Measurements from ENCODE around the gene SERPINE1. TPM values are rescaled to one million over a fixed set of nuclear protein-coding genes. Genes with fewer than 3 reads are reported as not detected.

SERPINE1 gene
- polyA plus RNA-seq, 3 donors from 2014 or later = 1.4 to 1.5 TPM; not detected in 1

GRCh38 chr7:101159696-101160674, 33.1 kb downstream of the SERPINE1 start:
- Mint-ChIP-seq H3K9me3 (peaks cover 0 to 2% (median 0%) of the 10 kb centered on the region in 6 donors), H3K36me3 (peaks cover 0 to 5% (median 0%) of the 10 kb centered on the region in 3 donors), H3K4me1 (peaks cover 13% of the 10 kb centered on the region in 2 donors), H3K27me3 (ENCODE audit: low read depth in 3 of 3) (peaks cover 9 to 17% (median 15%) of the 10 kb centered on the region in 3 donors), H3K27ac (no peak overlapping the region), H3K4me3 (no peak overlapping the region)
- DNase-seq = no peak

- H3K9me3 Mint-ChIP-seq = peaks cover 0 to 2% (median 0%) of the 10 kb centered on the region in 6 donors
- no peak for DNase-seq
- peaks cover 13 to 15% of the 10 kb centered on the region in 2 donors for H3K4me1 Mint-ChIP-seq
- H3K4me3 Mint-ChIP-seq = peak overlapping the region in 2 of 5 donors; percentile 21 to 38
- peaks cover 0 to 5% (median 0%) of the 10 kb centered on the region in 3 donors for H3K36me3 Mint-ChIP-seq
- peaks cover 15 to 26% (median 23%) of the 10 kb centered on the region in 3 donors for H3K27me3 Mint-ChIP-seq (ENCODE audit: low read depth in 3 of 3)
- H3K27ac Mint-ChIP-seq = no peak overlapping the region
Observed at GRCh38 chr7:101160910-101161309, 34.0 kb downstream of the SERPINE1 start.

GRCh38 chr7:101161692-101162471, 35.0 kb downstream of the SERPINE1 start:
- Mint-ChIP-seq H3K4me3 (peak overlapping the region; percentile 67 to 80 (median 76)), H3K27me3 (ENCODE audit: low read depth in 3 of 3) (peaks cover 19 to 32% (median 29%) of the 10 kb centered on the region in 3 donors), H3K36me3 (peaks cover 0 to 5% (median 0%) of the 10 kb centered on the region in 3 donors), H3K27ac (no peak overlapping the region), H3K4me1 (peaks cover 15 to 16% of the 10 kb centered on the region in 2 donors), H3K9me3 (peaks cover 0 to 2% (median 0%) of the 10 kb centered on the region in 6 donors)
- DNase-seq = no peak

GRCh38 chr7:101162551-101163278, 35.8 kb downstream of the SERPINE1 start:
- peaks cover 0 to 4% (median 0%) of the 10 kb centered on the region in 6 donors for H3K9me3 Mint-ChIP-seq
- peaks cover 0 to 5% (median 0%) of the 10 kb centered on the region in 3 donors for H3K36me3 Mint-ChIP-seq
- DNase-seq = no peak
- peaks cover 15 to 16% of the 10 kb centered on the region in 2 donors for H3K4me1 Mint-ChIP-seq
- H3K4me3 Mint-ChIP-seq = peak overlapping the region; percentile 67 to 80 (median 76)
- no peak overlapping the region for H3K27ac Mint-ChIP-seq
- H3K27me3 Mint-ChIP-seq (ENCODE audit: low read depth in 3 of 3) = peaks cover 26 to 39% (median 36%) of the 10 kb centered on the region in 3 donors

GRCh38 chr7:101163279-101164070, 36.6 kb downstream of the SERPINE1 start:
- Mint-ChIP-seq H3K36me3 (peaks cover 0 to 1% (median 0%) of the 10 kb centered on the region in 3 donors), H3K27ac (no peak overlapping the region), H3K27me3 (ENCODE audit: low read depth in 3 of 3) (peaks cover 30 to 45% (median 42%) of the 10 kb centered on the region in 3 donors), H3K9me3 (peaks cover 0 to 4% (median 0%) of the 10 kb centered on the region in 6 donors), H3K4me3 (peak overlapping the region; percentile 62 to 79 (median 72)), H3K4me1 (peaks cover 15 to 17% of the 10 kb centered on the region in 2 donors)
- no peak for DNase-seq

- Mint-ChIP-seq H3K27ac (no peak overlapping the region), H3K4me1 (peaks cover 18 to 20% of the 10 kb centered on the region in 2 donors), H3K4me3 (peak overlapping the region in 2 of 5 donors; percentile 21 to 33), H3K27me3 (ENCODE audit: low read depth in 3 of 3) (peaks cover 32 to 49% (median 46%) of the 10 kb centered on the region in 3 donors), H3K9me3 (peaks cover 0 to 4% (median 0%) of the 10 kb centered on the region in 6 donors), H3K36me3 (no peaks in the 10 kb centered on the region)
- DNase-seq = no peak
Observed at GRCh38 chr7:101164071-101164840, 37.4 kb downstream of the SERPINE1 start.

GRCh38 chr7:101165075-101165957, 38.4 kb downstream of the SERPINE1 start, which contains the start of gene VGF:
Gene VGF (minus strand): TSS chr7:101165569. CDS start chr7:101164843, 726 bp downstream.
- H3K36me3 Mint-ChIP-seq = no peaks in the 10 kb centered on the region
- peaks cover 41 to 55% (median 54%) of the 10 kb centered on the region in 3 donors for H3K27me3 Mint-ChIP-seq (ENCODE audit: low read depth in 3 of 3)
- peak within 1 kb of the TSS; percentile 12 to 76 (median 66) for H3K4me3 Mint-ChIP-seq
- peaks cover 25 to 27% of the 10 kb centered on the region in 2 donors for H3K4me1 Mint-ChIP-seq
- DNase-seq = peak; percentile 86 to 90 (median 87)
- H3K27ac Mint-ChIP-seq = peak within 1 kb of the TSS in 4 of 6 donors; percentile 4 to 61 (median 56)
- peaks cover 0 to 7% (median 0%) of the 10 kb centered on the region in 6 donors for H3K9me3 Mint-ChIP-seq

GRCh38 chr7:101165958-101166647, 39.2 kb downstream of the SERPINE1 start:
- Mint-ChIP-seq H3K36me3 (no peaks in the 10 kb centered on the region), H3K27ac (peak overlapping the region in 4 of 6 donors; percentile 4 to 61 (median 56)), H3K4me3 (peak overlapping the region; percentile 12 to 76 (median 66)), H3K27me3 (ENCODE audit: low read depth in 3 of 3) (peaks cover 49 to 63% (median 62%) of the 10 kb centered on the region in 3 donors), H3K9me3 (peaks cover 0 to 11% (median 0%) of the 10 kb centered on the region in 6 donors), H3K4me1 (peaks cover 31 to 32% of the 10 kb centered on the region in 2 donors)
- DNase-seq = no peak

- H3K4me1 Mint-ChIP-seq = peaks cover 31 to 33% of the 10 kb centered on the region in 2 donors
- H3K27ac Mint-ChIP-seq = no peak overlapping the region
- peaks cover 53 to 64% (median 62%) of the 10 kb centered on the region in 3 donors for H3K27me3 Mint-ChIP-seq (ENCODE audit: low read depth in 3 of 3)
Observed at GRCh38 chr7:101166648-101166908, 39.7 kb downstream of the SERPINE1 start.

GRCh38 chr7:101166909-101167644, 40.2 kb downstream of the SERPINE1 start:
- H3K9me3 Mint-ChIP-seq = peaks cover 0 to 11% (median 0%) of the 10 kb centered on the region in 6 donors
- peaks cover 55 to 67% (median 65%) of the 10 kb centered on the region in 3 donors for H3K27me3 Mint-ChIP-seq (ENCODE audit: low read depth in 3 of 3)
- H3K4me3 Mint-ChIP-seq = peak overlapping the region in 1 of 5 donors; percentile 18
- no peak for DNase-seq
- H3K36me3 Mint-ChIP-seq = no peaks in the 10 kb centered on the region
- H3K4me1 Mint-ChIP-seq = peaks cover 31 to 35% of the 10 kb centered on the region in 2 donors
- H3K27ac Mint-ChIP-seq = no peak overlapping the region

More at GRCh38 chr7:101166648-101166908, 39.7 kb downstream of the SERPINE1 start:
- Mint-ChIP-seq H3K9me3 (peaks cover 0 to 11% (median 0%) of the 10 kb centered on the region in 6 donors), H3K36me3 (no peaks in the 10 kb centered on the region), H3K4me3 (peak overlapping the region in 1 of 5 donors; percentile 18)
- no peak for DNase-seq

Data from immature natural killer cell (primary cell).